ENCODE measurements around the gene RHOA. TPM values are rescaled to one million over a fixed set of nuclear protein-coding genes. Genes with fewer than 3 reads are reported as not detected.

Gene RHOA
- total RNA-seq, 1 donor from 2014 or later, result 525 TPM

DNA sequence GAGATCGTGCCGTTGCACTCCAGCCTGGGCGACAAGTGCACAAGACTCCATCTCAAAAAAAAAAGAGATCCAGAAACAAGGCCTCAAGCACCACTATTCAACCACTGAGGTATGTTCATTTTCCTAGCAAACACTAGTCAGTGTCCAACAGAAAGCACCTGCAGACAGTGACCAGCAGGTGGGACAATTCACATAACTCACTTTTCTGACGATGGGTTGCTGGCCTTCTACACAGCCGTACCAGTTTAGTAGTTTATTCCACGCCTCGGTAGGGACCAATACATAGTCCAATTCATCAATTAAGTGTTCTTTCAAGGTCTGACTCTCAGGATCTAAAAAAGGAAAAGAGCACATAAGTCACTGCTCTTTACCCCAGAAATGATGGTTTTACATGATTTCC is 84.3 kb downstream of the RHOA start:
- DNase-seq (ENCODE audit: low read depth), result no peak

DNA sequence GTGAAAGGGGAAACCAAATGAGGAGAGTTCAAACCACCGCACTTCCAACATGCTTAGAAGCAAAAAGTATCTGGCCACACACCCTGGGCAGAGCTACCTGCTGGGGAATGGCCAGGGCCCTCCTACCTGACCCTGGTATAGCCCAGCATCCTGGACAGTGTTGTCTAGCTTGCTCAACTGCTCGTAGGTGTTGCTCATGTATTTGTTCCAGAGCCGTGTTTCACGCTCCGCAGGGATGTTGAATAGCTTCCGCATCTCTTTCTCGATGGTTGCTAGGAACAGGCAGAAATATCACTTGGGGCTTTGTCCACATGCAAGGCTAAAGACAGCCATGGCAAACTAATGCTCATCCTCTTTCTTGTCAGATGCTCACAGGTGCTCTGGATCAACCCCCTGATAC is 87.0 kb downstream of the RHOA start:
- no peak for DNase-seq (ENCODE audit: low read depth)

DNA sequence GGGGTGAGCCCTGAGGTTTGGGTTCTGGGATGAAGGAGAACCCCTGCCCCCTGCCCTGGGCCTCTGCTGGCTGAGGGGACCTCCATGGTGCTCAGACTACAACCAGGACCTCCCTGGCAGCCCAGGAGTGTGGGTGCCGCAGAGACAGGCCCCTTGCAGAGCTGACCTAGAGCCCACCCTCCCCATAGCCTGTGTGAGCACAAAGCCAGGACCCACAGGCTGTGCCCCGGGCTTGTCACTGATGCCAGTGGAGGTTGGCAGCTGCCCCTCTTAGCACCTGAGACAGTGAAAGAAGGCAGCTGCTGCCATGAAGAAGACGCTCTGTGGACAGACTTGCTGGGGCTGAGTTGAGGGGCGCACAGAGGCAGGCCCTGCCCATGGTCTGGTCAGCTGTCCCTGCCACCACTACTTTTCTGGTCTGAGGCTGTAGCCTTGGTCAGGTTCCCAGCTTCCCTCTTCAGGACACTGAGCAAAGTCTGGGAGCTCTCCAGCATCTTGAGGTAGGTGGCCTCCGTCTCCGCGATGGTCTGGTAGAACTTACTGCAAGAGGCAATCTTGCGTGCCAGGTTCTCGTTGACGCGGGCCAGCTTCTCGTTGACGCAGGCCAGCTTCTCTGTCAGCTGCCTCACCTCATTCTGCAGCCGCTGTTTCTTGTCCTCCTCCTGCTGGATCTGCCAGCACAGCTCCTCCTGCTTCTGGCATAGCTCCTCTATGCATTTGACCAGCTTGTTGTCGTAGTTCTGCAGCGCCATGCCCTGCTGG is 94.9 kb downstream of the RHOA start:
- DNase-seq (ENCODE audit: low read depth), result no peak

DNA sequence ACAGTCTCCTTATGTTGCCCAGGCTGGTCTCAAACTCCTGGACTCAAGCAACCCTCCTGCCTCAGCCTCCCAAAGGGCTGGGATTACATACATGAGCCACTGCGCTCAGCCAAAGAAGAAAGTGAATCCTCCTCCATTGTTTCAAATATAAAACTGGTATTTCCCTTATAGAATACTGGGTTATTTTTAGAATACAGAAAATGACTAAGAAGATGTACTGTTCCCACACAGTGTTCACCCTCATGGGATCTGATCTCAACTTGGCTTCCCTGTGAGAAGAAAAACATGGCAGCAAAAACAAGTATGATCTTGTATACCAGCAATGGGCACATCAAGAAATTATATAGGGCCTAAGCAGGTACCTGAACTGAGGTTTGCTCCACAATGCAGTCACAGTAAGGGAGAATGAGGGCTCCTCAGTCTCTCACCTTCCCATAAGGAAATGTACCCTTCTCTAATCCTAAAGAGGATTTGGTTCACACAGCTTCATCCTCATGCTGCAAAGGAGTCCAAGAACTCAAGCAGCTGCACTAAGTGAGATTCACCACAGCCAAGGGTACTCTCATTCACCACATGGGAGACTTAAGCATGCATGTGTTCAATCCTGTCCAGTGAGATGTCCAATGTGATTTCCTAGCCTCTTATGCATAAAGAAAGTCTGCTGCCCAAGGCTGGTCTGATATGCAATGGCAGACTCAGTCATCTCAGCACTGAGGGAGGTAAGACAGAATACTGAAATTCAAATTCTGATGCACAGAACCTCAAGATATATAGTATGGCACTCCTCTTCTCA is 97.7 kb downstream of the RHOA start:
- no peak for DNase-seq (ENCODE audit: low read depth)

GRCh38 chr3:49311283-49311682 is 100.5 kb downstream of the RHOA start:
- DNase-seq (ENCODE audit: low read depth), result no peak

DNA sequence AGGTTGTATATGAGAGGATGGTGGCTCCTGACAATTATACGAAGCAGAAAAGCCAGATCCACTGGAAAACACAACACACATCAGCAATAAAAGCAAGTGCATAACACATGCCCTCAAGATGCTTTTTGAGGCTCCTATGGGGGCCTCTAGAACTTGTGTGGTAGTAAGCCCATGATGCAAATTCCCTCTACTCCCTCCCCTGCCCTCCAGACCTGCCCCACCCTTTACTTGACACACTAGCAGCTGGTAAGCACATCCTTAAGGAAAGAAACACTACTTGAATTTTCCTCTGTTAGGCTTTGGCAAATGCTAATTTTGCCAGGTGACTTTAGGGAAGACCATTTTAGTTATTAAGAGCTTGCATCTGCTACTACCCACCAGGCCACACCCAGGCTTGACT is 101.1 kb downstream of the RHOA start:
- no peak for DNase-seq (ENCODE audit: low read depth)

Other genes starting within 250 kb of the RHOA start
- gene CCDC71, start 245.6 kb downstream of the RHOA start, total RNA-seq, result 15.1 and 28.7 TPM in 2 replicates
- gene KLHDC8B, start 240.4 kb downstream of the RHOA start, total RNA-seq, result 20.1 and 26.6 TPM in 2 replicates
- gene C3orf62, start 134.7 kb downstream of the RHOA start, total RNA-seq, result 1.6 and 3.6 TPM in 2 replicates
- 6.9 and 38.7 TPM in 2 replicates for gene USP4, start 71.9 kb downstream of the RHOA start, total RNA-seq
- 288 and 368 TPM in 2 replicates for gene GPX1, start 53.6 kb downstream of the RHOA start, total RNA-seq
- gene TCTA, start 447 bp upstream of the RHOA start, total RNA-seq, result 14.8 and 32.6 TPM in 2 replicates
- gene AMT, start 10.5 kb upstream of the RHOA start, total RNA-seq, result 0.52 and 0.85 TPM in 2 replicates
- 0.87 and 10.2 TPM in 2 replicates for gene NICN1, start 17.3 kb upstream of the RHOA start, total RNA-seq
- gene DAG1, start 58.3 kb upstream of the RHOA start, total RNA-seq, result 37.9 and 87.8 TPM in 2 replicates
- gene BSN, start 142.5 kb upstream of the RHOA start, total RNA-seq, result 0.25 TPM in 1 of 2 replicates, not detected in the other